ENCODE data around the gene NXPE3. TPM values are rescaled to one million over a fixed set of nuclear protein-coding genes. Genes with fewer than 3 reads are reported as not detected.

The NXPE3 gene
- total RNA-seq, 1 experiment from 2014 or later: 3.9 TPM

GRCh38 chr3:101791778-101792177 is 12.8 kb downstream of the NXPE3 start:
- H3K36me3 Mint-ChIP-seq (ENCODE audit: insufficient read depth, unreplicated experiment): peaks cover 28% of the 10 kb centered on the region
- CTCF ChIA-PET: interaction anchor here (0.5 to 3.2 kb wide), 5 partner anchors 9 to 437 kb away, joined by 3 to 24 read pairs (median 3); no protein-coding TSS in a partner anchor

DNA sequence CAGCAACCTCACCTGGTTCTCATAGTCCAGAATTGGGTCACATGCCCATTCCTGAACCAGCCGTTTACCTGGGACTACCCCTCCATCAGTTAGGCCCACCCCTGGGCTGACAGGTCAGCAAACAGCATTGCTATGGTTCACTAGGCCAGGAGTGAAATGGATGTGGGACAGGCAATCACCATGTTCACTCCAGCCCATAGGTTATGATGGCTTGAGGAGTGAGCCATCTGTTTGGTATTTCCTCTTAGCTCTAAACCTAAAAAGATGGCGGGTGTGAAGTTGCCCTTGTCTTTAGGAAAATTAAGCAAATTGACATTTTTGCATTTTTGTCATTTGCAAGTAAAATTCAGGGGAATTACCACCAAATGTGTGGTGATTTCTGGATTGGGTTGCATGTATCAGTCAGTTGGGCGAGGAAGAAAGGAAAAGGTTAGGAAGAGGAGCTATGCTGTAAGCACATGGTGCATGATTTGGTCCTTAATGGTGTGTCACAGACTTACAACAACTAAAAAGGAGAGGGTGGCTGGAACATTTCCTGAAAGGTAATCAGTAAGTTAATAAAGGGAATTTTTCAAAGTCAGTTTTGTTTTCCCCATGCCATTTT is 17.2 kb downstream of the NXPE3 start:
- no peak overlapping the region for H3K27ac Mint-ChIP-seq (ENCODE audit: low read depth, unreplicated experiment)
- CTCF ChIA-PET: interaction anchor here (1.0 to 1.2 kb wide), 3 partner anchors 11 to 28 kb away, joined by 3 to 5 read pairs (median 3); partner anchors contain the start of gene NXPE3
- H3K9me3 Mint-ChIP-seq (ENCODE audit: unreplicated experiment): peaks cover 22% of the 10 kb centered on the region
- BruUV-seq (replicated peaks): no TSS peak
- TF ChIP-seq, protein P1, sequence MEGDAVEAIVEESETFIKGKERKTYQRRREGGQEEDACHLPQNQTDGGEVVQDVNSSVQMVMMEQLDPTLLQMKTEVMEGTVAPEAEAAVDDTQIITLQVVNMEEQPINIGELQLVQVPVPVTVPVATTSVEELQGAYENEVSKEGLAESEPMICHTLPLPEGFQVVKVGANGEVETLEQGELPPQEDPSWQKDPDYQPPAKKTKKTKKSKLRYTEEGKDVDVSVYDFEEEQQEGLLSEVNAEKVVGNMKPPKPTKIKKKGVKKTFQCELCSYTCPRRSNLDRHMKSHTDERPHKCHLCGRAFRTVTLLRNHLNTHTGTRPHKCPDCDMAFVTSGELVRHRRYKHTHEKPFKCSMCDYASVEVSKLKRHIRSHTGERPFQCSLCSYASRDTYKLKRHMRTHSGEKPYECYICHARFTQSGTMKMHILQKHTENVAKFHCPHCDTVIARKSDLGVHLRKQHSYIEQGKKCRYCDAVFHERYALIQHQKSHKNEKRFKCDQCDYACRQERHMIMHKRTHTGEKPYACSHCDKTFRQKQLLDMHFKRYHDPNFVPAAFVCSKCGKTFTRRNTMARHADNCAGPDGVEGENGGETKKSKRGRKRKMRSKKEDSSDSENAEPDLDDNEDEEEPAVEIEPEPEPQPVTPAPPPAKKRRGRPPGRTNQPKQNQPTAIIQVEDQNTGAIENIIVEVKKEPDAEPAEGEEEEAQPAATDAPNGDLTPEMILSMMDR (IDR thresholded peaks at IDR 0.05; ENCODE audit: unreplicated experiment): no peak
- POLR2A ChIA-PET: no interaction called here
- DNase-seq (ENCODE audit: unreplicated experiment): no peak
- H3K36me3 Mint-ChIP-seq (ENCODE audit: insufficient read depth, unreplicated experiment): peaks cover 9% of the 10 kb centered on the region
- intact Hi-C loops (cut with micrococcal nuclease): no loop called here
- H3K27me3 Mint-ChIP-seq (ENCODE audit: insufficient read depth, unreplicated experiment): no peaks in the 10 kb centered on the region
- no peaks in the 10 kb centered on the region for H3K4me1 Mint-ChIP-seq (ENCODE audit: insufficient read depth, unreplicated experiment)
- H3K4me3 Mint-ChIP-seq (ENCODE audit: unreplicated experiment): no peak overlapping the region

More at GRCh38 chr3:101791778-101792177, 12.8 kb downstream of the NXPE3 start:
- POLR2A ChIA-PET: no interaction called here
- Mint-ChIP-seq H3K4me1 (ENCODE audit: insufficient read depth, unreplicated experiment) (no peaks in the 10 kb centered on the region), H3K27me3 (ENCODE audit: insufficient read depth, unreplicated experiment) (no peaks in the 10 kb centered on the region), H3K27ac (ENCODE audit: low read depth, unreplicated experiment) (no peak overlapping the region), H3K9me3 (ENCODE audit: unreplicated experiment) (peaks cover 22% of the 10 kb centered on the region), H3K4me3 (ENCODE audit: unreplicated experiment) (no peak overlapping the region)
- intact Hi-C loops (cut with micrococcal nuclease): no loop called here
- no TSS peak for BruUV-seq (replicated peaks)
- DNase-seq (ENCODE audit: unreplicated experiment): no peak
- TF ChIP-seq, protein P1 (IDR thresholded peaks at IDR 0.05; ENCODE audit: unreplicated experiment): no peak

- POLR2A ChIA-PET: interaction anchor here (0.6 to 1.2 kb wide), 2 partner anchors 270 to 424 kb away, joined by 3 read pairs; no protein-coding TSS in a partner anchor
- no TSS peak for BruUV-seq (replicated peaks)
- CTCF ChIA-PET: interaction anchor here (0.7 to 21.4 kb wide), 7 partner anchors 9 to 425 kb away, joined by 3 to 795 read pairs (median 10); no protein-coding TSS in a partner anchor
- intact Hi-C loops (cut with micrococcal nuclease): no loop called here
- TF ChIP-seq, protein P1 (IDR thresholded peaks at IDR 0.05; ENCODE audit: unreplicated experiment): no peak
- no peak for DNase-seq (ENCODE audit: unreplicated experiment)
- Mint-ChIP-seq H3K4me3 (ENCODE audit: unreplicated experiment) (no peak overlapping the region), H3K36me3 (ENCODE audit: insufficient read depth, unreplicated experiment) (no peaks in the 10 kb centered on the region), H3K4me1 (ENCODE audit: insufficient read depth, unreplicated experiment) (no peaks in the 10 kb centered on the region), H3K27ac (ENCODE audit: low read depth, unreplicated experiment) (no peak overlapping the region), H3K27me3 (ENCODE audit: insufficient read depth, unreplicated experiment) (no peaks in the 10 kb centered on the region), H3K9me3 (ENCODE audit: unreplicated experiment) (no peaks in the 10 kb centered on the region)
These were observed 22.2 kb downstream of the NXPE3 start for GRCh38 chr3:101801174-101801573.

- ChIA-PET CTCF (interaction anchor here (0.5 to 21.4 kb wide), 41 partner anchors 10 to 749 kb away, joined by 3 to 795 read pairs (median 5); no protein-coding TSS in a partner anchor), POLR2A (interaction anchor here (0.7 to 1.6 kb wide), 2 partner anchors 205 to 423 kb away, joined by 3 to 12 read pairs; no protein-coding TSS in a partner anchor)
- no peaks in the 10 kb centered on the region for H3K4me1 Mint-ChIP-seq (ENCODE audit: insufficient read depth, unreplicated experiment)
- intact Hi-C loops (cut with micrococcal nuclease): loop anchor here (2.0 kb wide), 1 partner anchor 107 kb away; no protein-coding TSS in a partner anchor
- no peaks in the 10 kb centered on the region for H3K36me3 Mint-ChIP-seq (ENCODE audit: insufficient read depth, unreplicated experiment)
- no peaks in the 10 kb centered on the region for H3K9me3 Mint-ChIP-seq (ENCODE audit: unreplicated experiment)
- H3K27ac Mint-ChIP-seq (ENCODE audit: low read depth, unreplicated experiment): no peak overlapping the region
- DNase-seq (ENCODE audit: unreplicated experiment): no peak
- no TSS peak for BruUV-seq (replicated peaks)
- no peak overlapping the region for H3K4me3 Mint-ChIP-seq (ENCODE audit: unreplicated experiment)
- H3K27me3 Mint-ChIP-seq (ENCODE audit: insufficient read depth, unreplicated experiment): no peaks in the 10 kb centered on the region
- TF ChIP-seq, protein P1 (IDR thresholded peaks at IDR 0.05; ENCODE audit: unreplicated experiment): no peak
These were observed 23.2 kb downstream of the NXPE3 start for GRCh38 chr3:101802179-101802578.
